Suprapubic skin (tissue), 3 donors: ENCODE results near the gene CDKN2B-AS1.

Experiments
- CTCF ChIP-seq, 2 donors: fragments of 200-600 bp in 1 of 2; fragments of 450-650 bp in 1 of 2; sonication (generic) in 1 of 2; IDR thresholded peaks; one replicate each; pipeline ENCODE4 v1.5.1; 2016 to 2019; ENCODE audit warnings: antibody characterized with exemption in 2 of 2, mild to moderate bottlenecking in 1 of 2, moderate library complexity in 1 of 2
- POLR2A ChIP-seq, 2 donors: fragments of 450-650 bp; IDR thresholded peaks; one replicate each; pipeline ENCODE4 v1.6.1; 2017; ENCODE audit warnings: antibody characterized with exemption in 2 of 2, mild to moderate bottlenecking in 2 of 2, moderate library complexity in 2 of 2

GRCh38 chr9:21964925-21965385 lies 29.6 kb upstream of the CDKN2B-AS1 start:
- TF ChIP-seq CTCF (IDR thresholded peaks at IDR 0.05) (no peak), POLR2A (IDR thresholded peaks at IDR 0.05) (no peak)
